T-helper 17 cell (primary cell): ENCODE data around the gene SYNE1. TPM values are rescaled to one million over a fixed set of nuclear protein-coding genes. Genes with fewer than 3 reads are reported as not detected.

Experiments
- ATAC-seq: fragments of 150-1000 bp; cut with Tn5 transposase; 2 replicates; pipeline ENCODE4 v1.10.0; 2021; ENCODE audit warnings: mild to moderate bottlenecking, moderate library complexity
- DNase-seq, 3 donors: peaks; one replicate each; pipeline versions ENCODE4 v3.0.0 to v3.0.0-alpha.2; 2020 to 2021
- H3K9me3 ChIP-seq: one replicate; pipeline ENCODE4 v1.7.0; 2013; ENCODE audit warnings: low read length, mild to moderate bottlenecking; ENCODE audit not compliant: control insufficient read depth, poor library complexity, severe bottlenecking
- H3K27ac Mint-ChIP-seq: one replicate; pipeline ENCODE4 v1.8.0; 2022; ENCODE audit warnings: mild to moderate bottlenecking, moderate library complexity, mixed read lengths
- H3K27me3 Mint-ChIP-seq: one replicate; pipeline ENCODE4 v1.8.0; 2022; ENCODE audit warnings: mixed read lengths
- H3K36me3 Mint-ChIP-seq: one replicate; pipeline ENCODE4 v1.8.0; 2022; ENCODE audit warnings: low read depth, mixed read lengths
- H3K4me1 Mint-ChIP-seq: one replicate; pipeline ENCODE4 v1.8.0; 2022; ENCODE audit warnings: mild to moderate bottlenecking, mixed read lengths
- H3K4me3 Mint-ChIP-seq: one replicate; pipeline ENCODE4 v1.8.0; 2022; ENCODE audit warnings: mild to moderate bottlenecking, moderate library complexity, mixed read lengths
- total RNA-seq, 4 donors: library from RNA in 2 of 4; stranded (reverse) in 2 of 4; gene quantifications; one replicate each; pipeline ENCODE4 v1.2.3 and lab custom pipeline; 2022 to 2026

Gene SYNE1
- total RNA-seq, 2 donors from 2014 or later = 131 to 165 TPM

DNA sequence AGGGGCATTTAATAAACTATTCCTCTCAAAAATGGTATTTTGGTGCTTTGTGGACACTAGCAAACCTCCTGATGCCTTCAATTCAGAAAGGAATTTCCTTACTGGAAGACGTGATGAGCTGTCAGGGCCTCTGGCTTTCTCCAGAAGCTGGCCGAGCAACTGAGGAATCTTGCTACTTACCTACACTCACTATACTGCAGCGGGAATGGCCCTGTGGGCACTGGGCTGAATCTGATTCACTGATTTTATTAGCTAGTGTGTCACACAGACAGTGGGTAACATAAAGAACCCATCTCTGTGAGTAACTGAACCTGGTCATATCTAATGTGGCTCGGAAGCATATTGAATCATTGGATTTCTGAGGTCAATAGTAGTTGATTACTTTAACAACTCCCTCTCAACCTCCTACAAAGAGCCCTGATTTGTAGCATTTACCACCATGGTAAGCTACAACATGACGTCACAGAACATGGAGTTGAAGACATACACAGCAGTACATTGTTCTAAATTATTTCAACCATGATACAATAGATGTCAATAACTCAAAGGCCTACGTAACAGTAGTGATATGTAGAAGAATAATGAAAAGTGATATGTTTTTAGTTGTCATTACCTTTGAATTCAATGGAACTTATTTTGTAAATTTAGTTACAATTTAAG lies 232.1 kb downstream of the SYNE1 start:
- no peak for DNase-seq
- Mint-ChIP-seq H3K27ac (no peak overlapping the region), H3K27me3 (peaks cover 6% of the 10 kb centered on the region), H3K4me1 (no peaks in the 10 kb centered on the region), H3K4me3 (no peak overlapping the region), H3K36me3 (no peaks in the 10 kb centered on the region)
- ATAC-seq = no peak
- no peaks in the 10 kb centered on the region for H3K9me3 ChIP-seq

DNA sequence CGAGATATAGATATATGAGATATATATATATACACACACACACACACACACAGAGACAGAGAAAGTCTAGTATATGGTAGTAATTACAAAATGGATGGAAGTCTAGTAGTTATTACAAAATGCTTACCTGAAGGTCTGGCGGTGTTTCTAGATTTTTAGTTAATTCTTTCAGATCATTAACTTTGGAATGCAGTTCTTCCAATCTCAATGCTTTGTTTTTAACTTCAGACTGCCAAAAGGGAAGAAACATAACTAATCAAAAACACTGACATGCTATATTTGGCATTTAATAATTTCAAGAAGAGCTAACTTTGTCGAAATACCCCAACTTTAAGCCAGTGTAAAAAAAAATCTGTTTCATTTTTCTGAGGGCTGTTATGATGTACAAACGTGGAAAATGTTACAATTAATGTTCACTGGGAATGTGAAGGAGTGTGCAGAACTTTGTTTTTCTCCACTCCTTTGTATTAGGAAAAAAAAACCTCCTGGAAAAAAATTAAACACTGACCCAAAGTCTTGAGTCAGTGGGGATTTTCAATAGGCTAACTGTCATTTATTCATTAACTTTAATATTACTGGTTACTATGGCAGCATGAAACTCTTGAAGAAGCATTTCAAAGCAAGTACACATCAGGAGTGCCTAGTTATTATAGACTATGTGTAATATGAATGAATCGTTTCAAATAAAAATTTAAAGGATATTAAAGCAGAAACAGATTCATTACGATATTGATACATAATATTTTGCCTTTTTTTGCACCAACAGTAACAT lies 232.9 kb downstream of the SYNE1 start:
- ATAC-seq = no peak
- Mint-ChIP-seq H3K27me3 (peaks cover 5% of the 10 kb centered on the region), H3K36me3 (no peaks in the 10 kb centered on the region), H3K4me1 (no peaks in the 10 kb centered on the region), H3K4me3 (no peak overlapping the region), H3K27ac (no peak overlapping the region)
- no peaks in the 10 kb centered on the region for H3K9me3 ChIP-seq
- DNase-seq = no peak

GRCh38 chr6:152402791-152403190 lies 234.4 kb downstream of the SYNE1 start:
- Mint-ChIP-seq H3K27ac (no peak overlapping the region), H3K4me1 (no peaks in the 10 kb centered on the region), H3K27me3 (peaks cover 5% of the 10 kb centered on the region), H3K36me3 (no peaks in the 10 kb centered on the region), H3K4me3 (no peak overlapping the region)
- no peak for DNase-seq
- no peaks in the 10 kb centered on the region for H3K9me3 ChIP-seq
- no peak for ATAC-seq

DNA sequence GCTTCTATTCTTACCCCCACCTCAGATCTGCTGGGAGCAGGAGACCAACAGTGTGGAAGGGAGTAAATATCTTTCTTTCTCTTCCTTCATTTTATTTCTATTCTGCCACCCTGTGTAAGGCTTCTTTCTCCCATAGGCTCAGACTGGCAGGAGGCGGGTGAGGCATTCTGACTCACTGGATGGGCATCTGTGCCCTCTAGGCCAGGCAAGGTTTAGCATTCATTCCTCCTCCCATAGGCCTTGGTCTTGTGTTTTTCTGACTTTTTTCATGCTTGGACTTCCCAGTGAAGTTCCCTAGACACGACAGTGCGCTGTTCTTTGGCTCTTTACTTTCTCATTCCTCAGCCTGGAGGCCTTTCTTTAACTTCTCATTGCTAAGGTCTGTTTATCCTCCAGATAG lies 235.2 kb downstream of the SYNE1 start:
- no peak for DNase-seq
- ATAC-seq = no peak
- Mint-ChIP-seq H3K27ac (no peak overlapping the region), H3K4me1 (no peaks in the 10 kb centered on the region), H3K27me3 (peaks cover 5% of the 10 kb centered on the region), H3K36me3 (no peaks in the 10 kb centered on the region), H3K4me3 (no peak overlapping the region)
- no peaks in the 10 kb centered on the region for H3K9me3 ChIP-seq

DNA sequence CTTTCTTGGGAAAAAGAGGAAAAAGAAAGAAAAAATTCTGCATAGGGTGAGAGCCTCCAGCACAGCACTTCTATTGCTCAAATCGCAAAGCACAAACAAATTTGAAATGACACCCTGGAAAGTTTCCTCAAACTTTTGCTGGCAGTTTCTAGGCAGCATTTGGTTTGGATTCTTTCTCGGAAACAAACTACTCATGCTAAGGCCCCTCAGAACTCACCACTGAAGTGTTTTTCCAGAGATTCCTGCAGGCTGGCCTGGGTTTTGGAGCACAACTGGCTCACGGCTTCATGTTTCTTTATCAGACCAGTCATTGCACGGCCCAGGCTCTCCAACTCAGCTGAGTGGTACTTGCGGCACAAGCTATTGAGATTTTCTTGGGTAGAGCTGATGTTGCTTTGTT lies 237.8 kb downstream of the SYNE1 start:
- ATAC-seq (no peak), DNase-seq (no peak)
- H3K27ac Mint-ChIP-seq = no peak overlapping the region
- no peaks in the 10 kb centered on the region for H3K9me3 ChIP-seq
- H3K36me3 Mint-ChIP-seq = peaks cover 2% of the 10 kb centered on the region
- H3K27me3 Mint-ChIP-seq = peaks cover 12% of the 10 kb centered on the region
- no peak overlapping the region for H3K4me3 Mint-ChIP-seq
- no peaks in the 10 kb centered on the region for H3K4me1 Mint-ChIP-seq

DNA sequence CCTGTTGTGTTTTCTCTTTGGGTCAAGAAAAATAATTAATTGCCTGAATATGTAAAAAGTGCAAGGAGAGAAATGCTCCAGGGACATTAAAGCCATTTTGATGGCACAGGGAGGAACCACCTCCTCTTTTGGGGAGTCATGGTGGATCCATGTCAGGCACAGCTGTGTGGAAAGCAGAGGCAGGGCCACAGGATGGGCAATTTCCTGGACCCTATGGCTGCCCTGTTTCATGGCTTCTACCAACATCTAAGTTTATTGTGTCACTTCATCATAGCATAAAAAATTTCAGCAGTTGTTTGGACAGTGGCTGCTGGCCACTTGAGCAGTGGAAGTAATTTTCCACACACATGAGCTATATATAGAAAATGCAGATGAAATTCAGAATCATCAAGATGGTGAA lies 238.2 kb downstream of the SYNE1 start:
- Mint-ChIP-seq H3K4me1 (no peaks in the 10 kb centered on the region), H3K4me3 (no peak overlapping the region), H3K36me3 (peaks cover 2% of the 10 kb centered on the region), H3K27me3 (peaks cover 16% of the 10 kb centered on the region), H3K27ac (no peak overlapping the region)
- no peaks in the 10 kb centered on the region for H3K9me3 ChIP-seq
- ATAC-seq (no peak), DNase-seq (no peak)

DNA sequence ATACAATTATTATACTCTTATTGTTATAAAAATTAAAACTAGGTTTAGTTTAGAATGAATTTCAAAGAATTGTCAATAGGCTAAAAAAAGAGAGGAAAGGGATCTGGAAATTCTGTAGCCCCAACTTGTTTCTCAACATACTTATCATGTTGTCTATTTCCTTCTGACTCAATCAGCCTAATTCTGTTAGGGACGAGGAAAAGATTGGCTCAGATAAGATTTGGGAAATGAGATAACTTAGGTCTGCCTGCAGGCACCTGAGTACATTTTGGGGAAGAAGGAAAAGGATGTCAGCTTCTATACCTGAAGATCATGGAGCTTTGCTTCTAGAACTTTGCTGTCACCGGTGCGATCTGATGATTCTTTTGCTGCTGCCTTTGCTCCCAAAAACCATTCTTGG lies 238.8 kb downstream of the SYNE1 start:
- Mint-ChIP-seq H3K27ac (no peak overlapping the region), H3K27me3 (peaks cover 17% of the 10 kb centered on the region), H3K4me3 (no peak overlapping the region), H3K36me3 (peaks cover 2% of the 10 kb centered on the region), H3K4me1 (no peaks in the 10 kb centered on the region)
- ATAC-seq (no peak), DNase-seq (no peak)
- no peaks in the 10 kb centered on the region for H3K9me3 ChIP-seq

GRCh38 chr6:152394303-152394702 lies 242.9 kb downstream of the SYNE1 start:
- no peaks in the 10 kb centered on the region for H3K4me1 Mint-ChIP-seq
- peaks cover 2% of the 10 kb centered on the region for H3K36me3 Mint-ChIP-seq
- DNase-seq (no peak), ATAC-seq (no peak)
- no peak overlapping the region for H3K4me3 Mint-ChIP-seq
- peaks cover 21% of the 10 kb centered on the region for H3K27me3 Mint-ChIP-seq
- no peaks in the 10 kb centered on the region for H3K9me3 ChIP-seq
- no peak overlapping the region for H3K27ac Mint-ChIP-seq

DNA sequence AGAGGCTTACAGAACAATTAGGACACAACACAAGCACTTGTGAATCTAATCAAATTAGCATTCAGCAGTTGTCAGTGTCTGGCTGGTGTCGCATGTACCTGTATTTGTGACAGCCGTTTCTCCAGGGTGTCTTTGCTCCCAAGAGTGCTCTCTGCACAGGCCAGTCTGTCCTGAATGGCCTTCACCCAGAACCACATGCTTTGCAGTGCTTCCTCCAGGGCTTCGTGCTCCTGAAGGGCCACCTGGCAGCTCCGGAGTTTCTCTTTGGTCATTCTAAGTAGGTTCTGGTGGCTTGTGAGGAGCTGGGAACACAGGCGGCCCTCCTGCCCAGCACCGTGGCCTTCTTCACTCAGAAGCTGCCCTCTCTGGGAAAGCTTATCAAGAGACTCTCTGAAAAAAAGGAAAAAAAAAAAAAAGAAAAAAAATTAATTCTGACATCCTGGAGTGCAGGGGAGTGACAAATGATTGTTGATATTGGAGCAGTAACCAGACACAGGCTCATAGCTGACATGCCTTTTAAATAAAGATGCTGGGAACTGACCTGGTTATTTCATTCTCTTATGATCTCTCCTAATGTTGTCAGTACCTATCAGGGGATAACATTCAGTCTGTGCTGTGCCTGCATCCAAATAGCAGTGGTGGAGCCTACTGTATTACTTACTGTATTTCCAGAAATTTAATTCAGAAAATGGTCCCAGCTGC lies 245.8 kb downstream of the SYNE1 start:
- peaks cover 34% of the 10 kb centered on the region for H3K27me3 Mint-ChIP-seq
- no peaks in the 10 kb centered on the region for H3K9me3 ChIP-seq
- no peaks in the 10 kb centered on the region for H3K4me1 Mint-ChIP-seq
- ATAC-seq = no peak
- no peak overlapping the region for H3K27ac Mint-ChIP-seq
- DNase-seq = no peak
- no peak overlapping the region for H3K4me3 Mint-ChIP-seq
- H3K36me3 Mint-ChIP-seq = peaks cover 2% of the 10 kb centered on the region

DNA sequence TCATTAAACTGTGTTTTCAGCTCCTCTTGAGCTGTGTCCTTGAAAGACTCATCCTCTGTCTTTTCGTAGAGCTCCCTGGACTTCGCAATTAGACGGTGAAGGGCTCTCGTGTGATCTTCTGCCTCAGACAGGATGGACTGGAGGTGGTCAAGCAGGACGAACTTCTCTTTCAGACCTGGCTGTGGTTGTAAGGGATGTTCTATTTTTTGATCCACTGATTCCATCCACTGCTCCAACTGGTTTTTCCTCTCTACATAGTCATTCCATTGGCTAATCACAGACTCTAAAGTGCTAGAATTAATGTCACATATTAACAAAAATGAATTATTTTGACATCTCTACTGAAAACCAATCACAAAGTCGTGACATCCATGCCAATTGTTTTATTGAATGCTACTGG lies 250.1 kb downstream of the SYNE1 start:
- no peak overlapping the region for H3K27ac Mint-ChIP-seq
- no peaks in the 10 kb centered on the region for H3K36me3 Mint-ChIP-seq
- H3K4me1 Mint-ChIP-seq = no peaks in the 10 kb centered on the region
- H3K4me3 Mint-ChIP-seq = no peak overlapping the region
- no peaks in the 10 kb centered on the region for H3K9me3 ChIP-seq
- ATAC-seq = no peak
- no peak for DNase-seq
- H3K27me3 Mint-ChIP-seq = peaks cover 43% of the 10 kb centered on the region

GRCh38 chr6:152386131-152386530 lies 251.0 kb downstream of the SYNE1 start:
- H3K4me1 Mint-ChIP-seq = no peaks in the 10 kb centered on the region
- H3K27ac Mint-ChIP-seq = no peak overlapping the region
- no peak overlapping the region for H3K4me3 Mint-ChIP-seq
- peaks cover 42% of the 10 kb centered on the region for H3K27me3 Mint-ChIP-seq
- ATAC-seq = no peak
- H3K36me3 Mint-ChIP-seq = no peaks in the 10 kb centered on the region
- DNase-seq = no peak
- H3K9me3 ChIP-seq = no peaks in the 10 kb centered on the region

DNA sequence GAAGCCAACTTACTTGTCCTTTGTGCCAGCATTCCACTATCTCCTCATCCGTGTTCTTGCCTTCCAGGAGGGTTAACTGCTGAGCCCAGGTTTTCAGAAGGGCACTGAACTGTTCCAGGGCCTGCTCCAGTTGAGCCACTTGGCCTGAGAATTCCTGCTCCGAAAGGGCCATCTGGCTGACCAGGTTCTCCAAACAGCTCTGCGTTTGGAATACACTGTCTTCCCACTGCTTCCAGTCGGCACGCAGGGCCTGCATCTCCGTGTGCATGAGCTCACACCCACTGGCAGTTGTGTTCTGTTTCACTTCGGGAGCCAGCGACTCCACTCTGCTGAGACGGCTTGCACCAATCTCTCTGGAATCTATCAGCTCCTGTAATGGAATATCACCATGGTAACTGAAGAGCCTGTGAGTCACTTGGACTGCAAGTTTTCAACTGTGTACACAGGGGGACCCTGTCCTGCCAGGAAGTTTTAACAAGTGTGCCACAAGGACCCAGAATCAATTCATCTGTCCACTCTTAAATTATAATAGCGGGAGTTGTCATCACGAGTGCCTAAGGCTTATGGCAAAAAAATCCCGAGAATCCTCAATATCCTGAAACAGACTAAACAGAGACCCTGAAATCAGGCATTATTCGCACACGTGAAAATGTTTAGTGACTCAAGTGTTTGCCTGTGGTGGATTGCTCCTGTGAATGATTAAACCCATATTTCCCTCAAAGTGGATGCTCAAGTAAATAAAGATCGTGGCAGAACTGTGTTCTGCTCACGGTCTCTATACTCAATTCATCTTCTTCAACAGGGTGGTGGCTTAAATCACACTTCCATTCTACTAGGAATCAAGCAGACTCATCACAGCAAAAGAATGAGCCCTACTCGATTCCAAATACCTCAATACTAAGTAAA lies 255.9 kb downstream of the SYNE1 start:
- Mint-ChIP-seq H3K27me3 (peaks cover 36% of the 10 kb centered on the region), H3K4me3 (no peak overlapping the region), H3K36me3 (no peaks in the 10 kb centered on the region), H3K4me1 (no peaks in the 10 kb centered on the region), H3K27ac (no peak overlapping the region)
- DNase-seq = no peak
- no peak for ATAC-seq
- no peaks in the 10 kb centered on the region for H3K9me3 ChIP-seq

GRCh38 chr6:152380351-152380767 lies 256.8 kb downstream of the SYNE1 start:
- DNase-seq (no peak), ATAC-seq (no peak)
- Mint-ChIP-seq H3K27me3 (peaks cover 30% of the 10 kb centered on the region), H3K4me1 (no peaks in the 10 kb centered on the region), H3K27ac (no peak overlapping the region), H3K4me3 (no peak overlapping the region), H3K36me3 (no peaks in the 10 kb centered on the region)
- no peaks in the 10 kb centered on the region for H3K9me3 ChIP-seq
